Measurements from ENCODE around the gene UBR3.

UBR3 gene

DNA sequence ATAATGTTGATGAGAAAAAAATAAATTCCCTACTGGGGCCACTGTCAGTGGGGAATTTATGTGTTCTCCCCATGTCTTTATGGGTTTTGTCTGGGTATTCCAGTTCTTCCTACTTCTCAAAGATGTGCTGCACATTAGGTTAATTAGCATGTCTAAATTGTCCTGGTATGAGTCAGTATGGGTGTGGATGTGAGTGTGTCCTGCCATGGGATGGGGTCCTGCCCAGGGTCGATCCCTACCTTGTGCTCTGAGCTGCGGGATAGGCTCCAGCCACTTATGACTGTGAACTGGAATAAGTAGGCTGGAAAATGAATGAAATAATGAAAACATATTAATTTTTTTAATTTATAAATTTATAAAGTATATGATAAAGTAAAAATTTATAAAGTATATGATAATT lies 167.5 kb downstream of the UBR3 start:
- Histone ChIP-seq H3K36me3 (replicated peaks; ENCODE audit: low read depth, low read length) (peaks cover 10% of the 10 kb centered on the region), H3K4me1 (ENCODE audit: low read length) (no peaks in the 10 kb centered on the region), H3K9ac (ENCODE audit: low read length) (no peak overlapping the region), H3K27me3 (ENCODE audit: low read depth, low read length) (no peaks in the 10 kb centered on the region), H3K9me3 (ENCODE audit: insufficient read depth, low read length) (no peaks in the 10 kb centered on the region), H4K20me1 (ENCODE audit: insufficient read depth, low read length) (no peaks in the 10 kb centered on the region), H3K4me2 (ENCODE audit: low read length) (no peak overlapping the region), H2AFZ (ENCODE audit: low read depth, low read length) (no peak overlapping the region), H3K27ac (ENCODE audit: low read length) (no peak overlapping the region), H3K79me2 (ENCODE audit: low read length) (no peaks in the 10 kb centered on the region), H3K4me3 (ENCODE audit: low read length) (no peak overlapping the region)
- TF ChIP-seq CTCF (IDR thresholded peaks at IDR 0.05; ENCODE audit: low read depth, low read length) (no peak), EZH2phosphoT487 (IDR thresholded peaks at IDR 0.05; ENCODE audit: low read depth) (no peak)

- Histone ChIP-seq H3K27me3 (ENCODE audit: low read depth, low read length) (no peaks in the 10 kb centered on the region), H3K36me3 (replicated peaks; ENCODE audit: low read depth, low read length) (peaks cover 10% of the 10 kb centered on the region), H2AFZ (ENCODE audit: low read depth, low read length) (no peak overlapping the region), H3K4me1 (ENCODE audit: low read length) (no peaks in the 10 kb centered on the region), H4K20me1 (ENCODE audit: insufficient read depth, low read length) (no peaks in the 10 kb centered on the region), H3K4me2 (ENCODE audit: low read length) (no peak overlapping the region), H3K4me3 (ENCODE audit: low read length) (no peak overlapping the region), H3K9me3 (ENCODE audit: insufficient read depth, low read length) (no peaks in the 10 kb centered on the region), H3K27ac (ENCODE audit: low read length) (no peak overlapping the region), H3K79me2 (ENCODE audit: low read length) (no peaks in the 10 kb centered on the region), H3K9ac (ENCODE audit: low read length) (no peak overlapping the region)
- TF ChIP-seq EZH2phosphoT487 (IDR thresholded peaks at IDR 0.05; ENCODE audit: low read depth), result no peak
- TF ChIP-seq CTCF (IDR thresholded peaks at IDR 0.05; ENCODE audit: low read depth, low read length), result no peak
These were observed 170.1 kb downstream of the UBR3 start for GRCh38 chr2:169997140-169997887.

- no peaks in the 10 kb centered on the region for H3K27me3 ChIP-seq (ENCODE audit: low read depth, low read length)
- no peaks in the 10 kb centered on the region for H3K4me1 ChIP-seq (ENCODE audit: low read length)
- H3K36me3 ChIP-seq (replicated peaks; ENCODE audit: low read depth, low read length), result peaks cover 10% of the 10 kb centered on the region
- H3K4me2 ChIP-seq (ENCODE audit: low read length), result no peak overlapping the region
- H3K27ac ChIP-seq (ENCODE audit: low read length), result no peak overlapping the region
- no peaks in the 10 kb centered on the region for H3K79me2 ChIP-seq (ENCODE audit: low read length)
- H3K9me3 ChIP-seq (ENCODE audit: insufficient read depth, low read length), result no peaks in the 10 kb centered on the region
- H3K4me3 ChIP-seq (ENCODE audit: low read length), result no peak overlapping the region
- no peak overlapping the region for H3K9ac ChIP-seq (ENCODE audit: low read length)
- no peaks in the 10 kb centered on the region for H4K20me1 ChIP-seq (ENCODE audit: insufficient read depth, low read length)
- TF ChIP-seq CTCF (IDR thresholded peaks at IDR 0.05; ENCODE audit: low read depth, low read length), result no peak
- no peak for TF ChIP-seq EZH2phosphoT487 (IDR thresholded peaks at IDR 0.05; ENCODE audit: low read depth)
- H2AFZ ChIP-seq (ENCODE audit: low read depth, low read length), result no peak overlapping the region
These were observed 171.8 kb downstream of the UBR3 start for GRCh38 chr2:169999054-169999453.

GRCh38 chr2:170002096-170002495 lies 174.8 kb downstream of the UBR3 start:
- Histone ChIP-seq H3K36me3 (replicated peaks; ENCODE audit: low read depth, low read length) (peaks cover 8% of the 10 kb centered on the region), H3K79me2 (ENCODE audit: low read length) (no peaks in the 10 kb centered on the region)
- TF ChIP-seq EZH2phosphoT487 (IDR thresholded peaks at IDR 0.05; ENCODE audit: low read depth) (no peak), CTCF (IDR thresholded peaks at IDR 0.05; ENCODE audit: low read depth, low read length) (no peak)

More at GRCh38 chr2:170002096-170002495, 174.8 kb downstream of the UBR3 start:
- Histone ChIP-seq H3K4me2 (ENCODE audit: low read length) (no peak overlapping the region), H2AFZ (ENCODE audit: low read depth, low read length) (no peak overlapping the region), H3K4me1 (ENCODE audit: low read length) (no peaks in the 10 kb centered on the region), H3K27me3 (ENCODE audit: low read depth, low read length) (no peaks in the 10 kb centered on the region), H3K9ac (ENCODE audit: low read length) (no peak overlapping the region), H3K4me3 (ENCODE audit: low read length) (no peak overlapping the region), H4K20me1 (ENCODE audit: insufficient read depth, low read length) (no peaks in the 10 kb centered on the region), H3K9me3 (ENCODE audit: insufficient read depth, low read length) (no peaks in the 10 kb centered on the region), H3K27ac (ENCODE audit: low read length) (no peak overlapping the region)

All from OCI-LY3 (cell line).